HT1080 (cell line): ENCODE measurements around the gene SOS1. TPM values are rescaled to one million over a fixed set of nuclear protein-coding genes. Genes with fewer than 3 reads are reported as not detected.
"Not testable (repeated sequence)": the region's sequence is repeated elsewhere in the genome, so short reads cannot be mapped to it uniquely, and the experiment has no call there.

Experiments used
- DNase-seq: peaks from one replicate; pipeline ENCODE4 v3.0.0-alpha.2; 2015; ENCODE audit warnings: low read depth
- total RNA-seq: library from RNA; depleted of rRNA; stranded (reverse); fragments of >200 nt; shearing (Covaris generic); gene quantifications from 2 replicates; pipeline ENCODE4 v1.2.3, GENCODE V29; 2014

Gene SOS1
- total RNA-seq, 1 experiment from 2014 or later = 11.4 TPM

GRCh38 chr2:39139511-39140237, 18.8 kb upstream of the SOS1 start:
- no peak for DNase-seq

- DNase-seq = no peak
Measured at GRCh38 chr2:39138837-39139211, 18.0 kb upstream of the SOS1 start.

- DNase-seq = not testable (repeated sequence)
Measured at GRCh38 chr2:39138187-39138836, 17.5 kb upstream of the SOS1 start.

GRCh38 chr2:39136799-39137198, 15.9 kb upstream of the SOS1 start:
- DNase-seq = no peak

- DNase-seq = no peak
Measured at GRCh38 chr2:39135690-39136259, 14.9 kb upstream of the SOS1 start.

GRCh38 chr2:39133215-39133851, 12.5 kb upstream of the SOS1 start:
- DNase-seq = no peak

- peak; percentile 44 for DNase-seq
Measured at GRCh38 chr2:39128919-39129391, 8.1 kb upstream of the SOS1 start.

GRCh38 chr2:39127973-39128372, 7.1 kb upstream of the SOS1 start:
- DNase-seq = no peak

GRCh38 chr2:39124746-39125057, 3.9 kb upstream of the SOS1 start:
- DNase-seq = no peak

- DNase-seq = peak; percentile 95
Measured at GRCh38 chr2:39124000-39124745, 3.3 kb upstream of the SOS1 start.

GRCh38 chr2:39123436-39123999, 2.7 kb upstream of the SOS1 start:
- DNase-seq = no peak

GRCh38 chr2:39121523-39122063, 742 bp upstream of the SOS1 start:
- peak; percentile 9 for DNase-seq

GRCh38 chr2:39120521-39120770, 405 bp downstream of the SOS1 start:
- DNase-seq = no peak

GRCh38 chr2:39119732-39120520, 925 bp downstream of the SOS1 start:
- DNase-seq = peak; percentile 44

GRCh38 chr2:39118786-39119499, 1.9 kb downstream of the SOS1 start:
- DNase-seq = no peak

GRCh38 chr2:39115556-39115955, 5.3 kb downstream of the SOS1 start:
- DNase-seq = no peak

- DNase-seq = no peak
Measured at GRCh38 chr2:39114771-39115170, 6.1 kb downstream of the SOS1 start.

- no peak for DNase-seq
Measured at GRCh38 chr2:39109537-39109936, 11.3 kb downstream of the SOS1 start.

- no peak for DNase-seq
Measured at GRCh38 chr2:39108377-39108776, 12.5 kb downstream of the SOS1 start.
